Measurements from ENCODE around the gene PRELID2.
"Not testable (repeated sequence)": the region's sequence is repeated elsewhere in the genome, so short reads cannot be mapped to it uniquely, and the experiment has no call there.

PRELID2 gene

DNA sequence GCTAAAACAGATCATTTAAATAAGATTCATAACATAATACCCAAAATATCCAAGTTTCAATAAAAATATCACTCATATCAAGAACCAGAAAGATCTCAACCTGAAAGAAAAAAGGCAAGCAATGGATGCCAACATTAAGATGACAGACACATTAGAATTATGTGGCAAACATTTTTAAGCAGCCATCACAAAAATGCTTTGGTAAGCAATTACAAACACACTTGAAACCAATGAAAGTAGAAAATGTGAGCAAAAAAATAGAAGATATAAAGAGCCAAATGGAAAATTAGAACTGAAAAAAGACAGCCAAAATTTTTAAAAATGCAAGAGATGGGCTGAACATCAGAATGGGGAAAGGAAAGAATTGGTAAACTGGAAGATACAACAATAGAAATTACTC is 96.9 kb downstream of the PRELID2 start:
- no peak for DNase-seq

DNA sequence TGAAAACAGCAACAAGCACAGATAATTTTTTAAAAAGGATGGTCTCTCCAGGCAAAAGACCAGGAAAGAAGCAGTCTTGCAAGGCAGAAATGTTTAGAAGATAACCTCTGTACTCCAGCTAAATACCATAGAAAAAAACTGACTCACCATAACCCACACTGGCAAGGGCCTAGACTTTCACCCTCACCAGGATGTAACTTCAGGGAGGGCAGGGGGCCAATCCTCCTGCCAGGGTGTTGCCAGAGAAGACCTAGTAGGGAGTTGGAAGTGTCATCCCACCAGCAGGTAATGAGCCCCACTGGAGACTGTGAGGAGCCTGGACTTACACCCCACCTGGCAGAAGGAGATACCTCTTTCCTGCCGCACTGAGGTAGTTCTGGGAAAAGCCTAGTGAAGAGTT is 97.6 kb downstream of the PRELID2 start:
- no peak for DNase-seq

DNA sequence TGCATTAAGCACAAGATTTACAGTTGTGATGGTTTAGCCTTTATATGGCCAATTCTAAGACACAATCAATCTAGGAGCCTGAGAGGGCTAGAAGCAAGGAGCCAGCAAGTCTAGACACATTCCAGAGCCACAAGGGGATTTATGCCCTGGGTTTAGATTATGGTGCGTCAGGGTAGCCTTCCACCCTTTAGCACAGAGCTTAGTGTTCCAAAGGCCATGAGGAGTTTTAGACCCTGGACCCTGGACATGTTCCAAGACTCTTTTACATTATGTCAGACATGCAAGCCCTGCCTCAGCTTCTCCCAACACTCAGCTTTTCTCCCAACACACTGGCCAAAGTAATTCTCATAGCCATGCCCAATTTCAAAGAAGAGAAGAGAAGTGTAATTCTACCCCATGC is 105.2 kb downstream of the PRELID2 start:
- DNase-seq: not testable (repeated sequence)

DNA sequence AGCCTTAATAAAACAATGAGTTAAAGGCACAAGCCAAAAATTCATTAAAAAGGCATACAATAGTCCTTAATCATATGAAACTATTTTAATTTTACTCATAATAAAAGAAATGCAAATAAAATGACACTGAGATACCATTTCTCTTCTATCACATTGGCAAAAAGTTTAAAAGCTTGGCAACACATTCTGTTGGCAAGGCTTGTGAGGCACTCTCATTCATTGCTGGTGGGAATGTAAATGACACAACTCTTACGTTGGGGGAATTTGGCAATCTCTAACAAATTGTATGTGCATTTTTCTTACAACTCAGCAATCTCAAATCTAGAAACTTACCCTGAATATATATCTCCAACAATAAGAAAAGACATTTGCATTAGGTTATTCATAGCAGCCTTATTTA is 111.6 kb downstream of the PRELID2 start:
- no peak for DNase-seq

DNA sequence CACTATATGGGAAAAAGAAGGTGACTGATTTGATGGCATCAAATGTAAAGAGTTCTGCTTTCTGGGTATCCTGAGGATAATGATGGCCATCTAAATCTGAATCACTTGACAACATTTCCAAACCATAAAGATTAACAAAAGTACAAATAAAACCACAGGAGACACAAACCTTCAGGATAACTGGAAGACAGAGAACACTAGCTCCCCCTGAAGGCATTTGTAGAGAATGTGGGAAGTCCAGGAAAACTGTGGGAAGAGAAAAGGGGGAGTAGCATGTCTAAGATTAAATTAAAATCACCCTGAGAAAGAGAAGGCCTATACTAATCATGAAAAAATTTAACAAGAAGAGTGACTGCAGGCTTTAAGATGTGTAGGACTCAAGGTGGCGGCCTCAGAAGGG is 116.2 kb downstream of the PRELID2 start:
- DNase-seq: no peak

DNA sequence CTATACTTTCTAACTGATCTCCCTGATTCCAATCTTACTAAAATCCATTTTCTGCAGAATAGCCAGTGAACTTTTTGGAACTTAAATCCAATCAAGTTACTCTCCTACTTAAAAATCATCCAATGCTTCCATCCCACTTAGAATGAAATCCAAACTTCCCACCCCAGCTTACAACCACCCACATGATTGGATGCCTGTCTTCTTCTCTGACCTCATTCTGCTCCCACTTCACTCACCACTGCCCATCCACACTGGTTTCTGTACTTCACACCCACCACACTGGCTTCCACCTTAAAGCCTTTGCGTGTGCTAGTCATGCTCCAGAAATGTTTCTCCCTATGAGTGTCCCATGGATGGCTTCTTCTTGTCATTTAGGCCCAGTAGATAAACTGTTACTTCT is 119.7 kb downstream of the PRELID2 start:
- DNase-seq: no peak

DNA sequence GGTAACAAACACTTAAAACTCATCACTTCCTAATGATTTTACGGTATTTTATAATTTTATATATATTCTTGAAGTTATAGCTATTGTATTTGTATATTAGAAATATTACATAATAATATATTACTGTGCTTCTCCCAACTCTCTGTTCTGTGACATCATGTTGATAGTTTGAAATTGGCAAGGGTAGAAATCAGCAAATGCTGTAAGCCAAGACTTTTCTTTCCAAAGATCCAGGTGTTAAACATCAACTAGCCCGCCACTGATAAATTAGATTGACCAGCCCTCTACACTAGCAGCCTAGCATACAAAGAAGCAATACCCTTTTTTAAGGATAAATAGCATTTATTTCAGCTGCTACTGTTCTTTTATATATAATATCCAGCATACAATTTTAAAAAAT is 122.9 kb downstream of the PRELID2 start:
- no peak for DNase-seq

DNA sequence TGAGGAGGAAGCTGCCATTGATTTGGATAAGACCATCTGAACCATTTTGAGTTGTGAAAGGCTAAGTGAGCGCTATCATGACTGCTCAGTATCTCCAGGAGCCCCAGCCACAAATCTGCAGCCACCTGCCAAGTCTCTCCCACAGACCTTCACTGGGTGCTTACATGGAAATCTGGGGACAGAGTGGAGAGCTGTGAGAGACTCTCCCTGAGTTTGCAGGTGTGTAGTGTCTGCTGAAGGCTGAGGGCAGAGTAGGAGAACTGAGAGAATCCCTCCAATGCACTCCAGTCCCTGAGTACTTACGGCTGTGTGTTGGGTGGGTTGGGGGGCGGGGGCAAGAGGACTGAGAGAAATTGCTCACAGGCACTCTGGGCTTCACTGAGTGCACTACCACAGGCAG is 123.7 kb downstream of the PRELID2 start:
- DNase-seq: no peak

All from activated CD4-positive, CD25-positive, alpha-beta regulatory T cell (primary cell).